NK-92 (cell line): ENCODE data around the gene LPAR6.

Experiments used
- DNase-seq: peaks from one replicate; lab custom pipeline; 2025; ENCODE audit not compliant: unreplicated experiment; lab: John Stamatoyannopoulos, UW

The LPAR6 gene

GRCh38 chr13:48377857-48378256, 35.1 kb downstream of the LPAR6 start:
- no peak for DNase-seq

DNA sequence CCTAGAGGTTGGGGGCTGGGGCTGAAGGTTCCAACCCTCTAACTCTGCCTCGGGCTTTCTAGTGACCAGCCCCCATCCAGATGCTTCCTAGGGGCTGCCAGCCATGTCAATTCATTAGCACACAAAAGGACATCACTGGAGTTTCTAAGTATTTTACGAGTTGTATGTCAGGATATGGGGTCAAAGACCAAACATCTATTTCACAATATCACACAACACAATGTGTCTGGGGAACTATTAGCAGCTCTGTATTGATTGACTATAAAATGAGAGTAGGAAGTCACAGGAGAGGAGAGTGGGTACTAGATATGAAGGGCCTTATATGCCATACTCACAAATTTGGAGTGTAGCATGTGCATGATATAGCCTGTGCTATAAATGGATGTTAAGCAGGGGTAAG, 42.1 kb downstream of the LPAR6 start:
- DNase-seq = no peak

DNA sequence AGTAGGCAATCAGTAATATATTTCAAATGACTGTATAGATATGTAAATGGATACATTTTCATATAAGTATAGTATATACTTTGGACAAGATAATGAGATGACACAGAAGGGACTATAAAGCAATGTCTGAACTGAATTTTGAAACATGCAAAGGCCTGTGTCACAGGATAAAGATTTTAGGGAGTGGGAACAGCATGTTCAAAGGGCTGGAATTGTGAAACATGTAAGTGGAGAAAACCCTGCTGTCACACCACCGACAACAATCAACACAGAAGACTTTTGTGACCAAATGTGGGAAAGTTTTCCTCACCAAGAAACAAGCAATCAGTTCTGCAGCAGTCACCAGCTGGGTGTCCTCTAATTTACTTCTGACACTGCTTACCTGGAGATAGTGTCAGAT, 42.9 kb downstream of the LPAR6 start:
- no peak for DNase-seq
